ENCODE data around the gene ZDHHC1.

ZDHHC1 gene

GRCh38 chr16:67346341-67346740 lies 69.9 kb downstream of the ZDHHC1 start:
- H3K4me3 ChIP-seq (ENCODE audit: low read depth, low read length) = no peak overlapping the region
- no peak for TF ChIP-seq CTCF (IDR thresholded peaks at IDR 0.05; ENCODE audit: low read depth, low read length)

DNA sequence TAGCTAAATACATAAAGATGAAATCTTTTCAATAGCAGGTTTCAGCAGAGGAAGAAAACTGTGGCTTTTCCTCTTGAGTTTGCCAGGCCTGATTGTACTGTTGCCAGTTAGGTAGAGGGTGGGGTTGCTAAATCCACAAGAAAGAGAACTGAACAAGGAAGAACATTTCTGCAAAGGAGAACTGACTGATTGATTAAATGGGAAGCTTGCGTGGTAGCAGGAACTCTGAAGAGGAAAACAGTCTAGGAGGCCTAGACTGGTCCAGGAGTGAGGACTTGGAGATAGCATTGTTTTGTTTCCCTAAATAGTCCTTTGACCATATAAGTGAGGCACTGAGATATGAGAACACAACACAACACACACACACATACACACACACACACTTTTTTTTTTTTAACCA lies 70.9 kb downstream of the ZDHHC1 start:
- no peak overlapping the region for H3K4me3 ChIP-seq (ENCODE audit: low read depth, low read length)
- TF ChIP-seq CTCF (IDR thresholded peaks at IDR 0.05; ENCODE audit: low read depth, low read length) = no peak

All from WI38 (cell line).